HCT116 (cell line): ENCODE results near the gene FMN1. TPM values are rescaled to one million over a fixed set of nuclear protein-coding genes. Genes with fewer than 3 reads are reported as not detected.

ENCODE experiments used
- ATAC-seq: fragments of 200-7000 bp; cut with Tn5 transposase; 2 replicates; pipeline ENCODE4 v1.9.1; 2020; ENCODE audit warnings: mild to moderate bottlenecking, moderate library complexity
- BruUV-seq: library from RNA; stranded (reverse); fragments of 400-500 nt; replicated peaks from 2 replicates; lab custom pipeline; 2021; lab: Mats Ljungman, UMichigan
- CTCF ChIA-PET: fragments of 300-600 bp; sonication (Branson Sonifier 250); formaldehyde crosslinking; loops from one replicate; lab custom pipeline; 2021; ENCODE audit warnings: antibody characterized with exemption; lab: Charles Lee
- POLR2A ChIA-PET: fragments of 300-600, 350-600 bp; sonication (Branson Sonifier 250); formaldehyde crosslinking; loops from one replicate; lab custom pipeline; 2021; ENCODE audit warnings: antibody characterized with exemption; lab: Charles Lee
- RAD21 ChIA-PET, 2 experiments: fragments of 300-600 bp; sonication (Branson Sonifier 250); formaldehyde crosslinking; loops; one replicate each; lab custom pipeline; 2023; ENCODE audit warnings: low total read pairs in 2 of 2; ENCODE audit not compliant: uncharacterized antibody in 2 of 2, unreplicated experiment in 2 of 2, low non-redundant PET in 1 of 2; lab: Charles Lee
- DNase-seq: peaks from one replicate; pipeline ENCODE4 v3.0.0-alpha.2; 2010; ENCODE audit warnings: low read depth, low spot score
- H2AFZ ChIP-seq: fragments of 200-600 bp; shearing (Covaris generic), sonication (generic); 2 replicates; pipeline ENCODE4 v1.6.1; 2017; ENCODE audit warnings: low read depth, mixed run types, mixed read lengths, antibody characterized with exemption, low read length; ENCODE audit not compliant: poor library complexity, severe bottlenecking
- H3K27ac ChIP-seq: 2 replicates; pipeline ENCODE4 v1.5.1; 2012; ENCODE audit warnings: low read depth, low read length
- H3K27me3 ChIP-seq: fragments of 200-600 bp; sonication (generic); 2 replicates; pipeline ENCODE4 v1.6.1; 2016; ENCODE audit warnings: mixed run types, low read length, mixed read lengths; ENCODE audit not compliant: insufficient read depth
- H3K36me3 ChIP-seq, 2 experiments: fragments of 200-500 bp in 1 of 2; fragments of 200-600 bp in 1 of 2; sonication (Bioruptor generic) in 1 of 2; sonication (generic) in 1 of 2; 2 replicates each; pipeline versions ENCODE4 v1.5.1 to v1.6.1; 2014 to 2016; ENCODE audit warnings: low read length in 2 of 2, inconsistent platforms in 1 of 2, mixed read lengths in 1 of 2, mixed run types in 1 of 2; ENCODE audit not compliant: insufficient read depth in 2 of 2, control insufficient read depth in 1 of 2
- H3K4me1 ChIP-seq, 2 experiments: fragments of 200-600 bp in 1 of 2; sonication (generic) in 1 of 2; 2 replicates each; pipeline versions ENCODE4 v1.5.1 to v1.6.1; 2012 to 2017; ENCODE audit warnings: low read length in 2 of 2, inconsistent platforms in 1 of 2, mild to moderate bottlenecking in 1 of 2, mixed read lengths in 1 of 2, mixed run types in 1 of 2, moderate library complexity in 1 of 2; ENCODE audit not compliant: insufficient read depth in 2 of 2, control insufficient read depth in 1 of 2
- H3K4me2 ChIP-seq: fragments of 200-600 bp; sonication (generic); 2 replicates; pipeline ENCODE4 v1.6.1; 2017; ENCODE audit warnings: mixed run types, low read length, mixed read lengths
- H3K4me3 ChIP-seq, 2 experiments: fragments of 200-600 bp in 1 of 2; sonication (generic) in 1 of 2; replicated peaks in 1 of 2; 2 replicates each; pipeline ENCODE4 v1.5.1; 2011 to 2016; ENCODE audit warnings: low read length in 2 of 2, control low read depth in 1 of 2, low read depth in 1 of 2, mild to moderate bottlenecking in 1 of 2, mixed read lengths in 1 of 2, mixed run types in 1 of 2
- H3K79me2 ChIP-seq: fragments of 200-600 bp; sonication (generic); 2 replicates; pipeline ENCODE4 v1.6.1; 2017; ENCODE audit warnings: mild to moderate bottlenecking, mixed run types, low read length, moderate library complexity, mixed read lengths; ENCODE audit not compliant: insufficient read depth
- H3K9ac ChIP-seq: fragments of 200-600 bp; sonication (generic); 2 replicates; pipeline ENCODE4 v1.6.1; 2016; ENCODE audit warnings: low read length, mixed read lengths
- H3K9me2 ChIP-seq: fragments of 200-600 bp; sonication (generic), shearing (Covaris generic); 2 replicates; pipeline ENCODE4 v1.6.1; 2017; ENCODE audit warnings: mixed run types, mild to moderate bottlenecking, moderate library complexity; ENCODE audit not compliant: insufficient read depth
- H3K9me3 ChIP-seq, 2 experiments: fragments of 200-500 bp in 1 of 2; fragments of 200-600 bp in 1 of 2; sonication (Bioruptor generic) in 1 of 2; sonication (generic) in 1 of 2; 2 replicates each; pipeline ENCODE4 v1.6.1; 2014 to 2017; ENCODE audit warnings: low read length in 2 of 2, mixed read lengths in 2 of 2, inconsistent platforms in 1 of 2, low read depth in 1 of 2, mild to moderate bottlenecking in 1 of 2, mixed run types in 1 of 2, moderate library complexity in 1 of 2; ENCODE audit not compliant: control insufficient read depth in 1 of 2, insufficient read depth in 1 of 2
- H4K20me1 ChIP-seq: fragments of 200-600 bp; sonication (generic), shearing (Covaris generic); 2 replicates; pipeline ENCODE4 v1.6.1; 2017; ENCODE audit warnings: mixed run types, mild to moderate bottlenecking, moderate library complexity; ENCODE audit not compliant: insufficient read depth
- ATF3 ChIP-seq: IDR thresholded peaks from 2 replicates; pipeline ENCODE4 v1.6.1; 2012
- CBX3 ChIP-seq: IDR thresholded peaks from 2 replicates; pipeline ENCODE4 v1.6.1; 2012; ENCODE audit warnings: low read depth
- CTCF ChIP-seq, 3 experiments: fragments of 200-600 bp in 1 of 3; sonication (generic) in 1 of 3; IDR thresholded peaks in 2 of 3; conservative IDR thresholded peaks in 1 of 3; 2 replicates each; pipeline ENCODE4 v1.5.1; 2012 to 2017; ENCODE audit warnings: low read depth in 2 of 3, low read length in 2 of 3, antibody characterized with exemption in 1 of 3, borderline replicate concordance in 1 of 3, control low read depth in 1 of 3, mild to moderate bottlenecking in 1 of 3, mixed read lengths in 1 of 3, mixed run types in 1 of 3, moderate library complexity in 1 of 3; ENCODE audit not compliant: insufficient read depth in 1 of 3
- EGR1 ChIP-seq: IDR thresholded peaks from 2 replicates; pipeline ENCODE4 v1.6.1; 2012; ENCODE audit warnings: low read depth
- ELF1 ChIP-seq: IDR thresholded peaks from 2 replicates; pipeline ENCODE4 v1.6.1; 2012; ENCODE audit warnings: low read depth, borderline replicate concordance
- EZH2 ChIP-seq: fragments of 200-600 bp; sonication (generic); IDR thresholded peaks from 2 replicates; pipeline ENCODE4 v1.6.1; 2017; ENCODE audit warnings: antibody characterized with exemption, mixed run types
- EZH2phosphoT487 ChIP-seq: fragments of 200-600 bp; IDR thresholded peaks from 2 replicates; pipeline ENCODE4 v1.6.1; 2018; ENCODE audit warnings: antibody characterized with exemption, borderline replicate concordance
- FOSL1 ChIP-seq: IDR thresholded peaks from 2 replicates; pipeline ENCODE4 v1.6.1; 2012; ENCODE audit warnings: low read depth
- POLR2A ChIP-seq: IDR thresholded peaks from 2 replicates; pipeline ENCODE4 v1.7.0; 2011; ENCODE audit warnings: borderline replicate concordance; ENCODE audit not compliant: insufficient read depth, insufficient read length; ENCODE audit errors: extremely low read depth
- POLR2AphosphoS5 ChIP-seq: IDR thresholded peaks from 2 replicates; pipeline ENCODE4 v1.6.1; 2011; ENCODE audit warnings: mild to moderate bottlenecking, low read depth, low read length, moderate library complexity
- RAD21 ChIP-seq: IDR thresholded peaks from 2 replicates; pipeline ENCODE4 v1.6.1; 2012; ENCODE audit warnings: low read depth, mild to moderate bottlenecking
- REST ChIP-seq: IDR thresholded peaks from 2 replicates; pipeline ENCODE4 v1.6.1; 2012; ENCODE audit warnings: low read depth
- SIN3A ChIP-seq: IDR thresholded peaks from 2 replicates; pipeline ENCODE4 v1.6.1; 2012; ENCODE audit warnings: low read depth
- SP1 ChIP-seq: IDR thresholded peaks from 2 replicates; pipeline ENCODE4 v1.6.1; 2012; ENCODE audit warnings: low read depth
- SRF ChIP-seq: IDR thresholded peaks from 2 replicates; pipeline ENCODE4 v1.6.1; 2012; ENCODE audit warnings: low read depth
- TCF7L2 ChIP-seq: IDR thresholded peaks from 2 replicates; pipeline ENCODE4 v1.7.0; 2011; ENCODE audit warnings: borderline replicate concordance, inconsistent platforms; ENCODE audit not compliant: insufficient read depth, insufficient read length; ENCODE audit errors: extremely low read depth
- ZBTB33 ChIP-seq: IDR thresholded peaks from 2 replicates; pipeline ENCODE4 v1.6.1; 2011; ENCODE audit warnings: mild to moderate bottlenecking, low read length, moderate library complexity; ENCODE audit not compliant: insufficient replicate concordance; ENCODE audit errors: extremely low read depth
- ZFX ChIP-seq: fragments of 450-650 bp; IDR thresholded peaks from 2 replicates; pipeline ENCODE4 v1.6.1; 2017
- ZNF274 ChIP-seq: fragments of 200-500 bp; sonication (Bioruptor generic); IDR thresholded peaks from 2 replicates; pipeline ENCODE4 v1.6.1; 2014; ENCODE audit warnings: mild to moderate bottlenecking, low read depth, low read length, inconsistent platforms
- intact Hi-C: fragments of 100-400 bp; cut with micrococcal nuclease; formaldehyde crosslinking; loops from 2 replicates; pipeline ENCODE4 v1.10.0; 2022
- total RNA-seq: library from RNA; stranded (reverse); gene quantifications from one replicate; pipeline ENCODE4 v1.2.1, GENCODE V29; 2021; ENCODE audit not compliant: unreplicated experiment

FMN1 gene
- total RNA-seq, 1 experiment from 2014 or later, result 0.39 TPM

- DNase-seq (no peak), ATAC-seq (no peak)
- intact Hi-C loops, result no loop called here
- Histone ChIP-seq H4K20me1 (no peaks in the 10 kb centered on the region), H3K9me3 (peaks cover 0 to 4% of the 10 kb centered on the region in 2 experiments; a peak in 2 of 4 replicates), H3K4me2 (no peak overlapping the region), H3K36me3 (no peaks in the 10 kb centered on the region), H3K27ac (no peak overlapping the region), H3K27me3 (no peaks in the 10 kb centered on the region), H3K79me2 (no peaks in the 10 kb centered on the region), H3K4me3 (no peak overlapping the region), H2AFZ (no peak overlapping the region), H3K4me1 (no peaks in the 10 kb centered on the region), H3K9me2 (no peaks in the 10 kb centered on the region), H3K9ac (no peak overlapping the region)
- POLR2A ChIA-PET, result no interaction called here
- CTCF ChIA-PET, result no interaction called here
- TF ChIP-seq FOSL1, result no peak
- no peak for TF ChIP-seq ZFX
- no peak for TF ChIP-seq SRF
- TF ChIP-seq POLR2AphosphoS5, result no peak
- TF ChIP-seq EZH2phosphoT487, result no peak
- TF ChIP-seq ZNF274, result no peak
- no peak for TF ChIP-seq REST
- no peak for TF ChIP-seq SIN3A
- TF ChIP-seq EZH2, result no peak
- no peak for TF ChIP-seq SP1
- TF ChIP-seq RAD21, result no peak
- TF ChIP-seq ELF1, result no peak
- TF ChIP-seq CTCF (IDR thresholded peaks at IDR 0.05 in 2 of 3, conservative IDR thresholded peaks at IDR 0.05 in 1 of 3; ENCODE audit: borderline replicate concordance in 1 of 3, insufficient read depth in 1 of 3, low read depth in 2 of 3, low read length in 2 of 3), result no peak
- no peak for TF ChIP-seq POLR2A
- no peak for TF ChIP-seq ATF3
- no peak for TF ChIP-seq EGR1
- TF ChIP-seq CBX3, result no peak
- TF ChIP-seq TCF7L2, result no peak
- TF ChIP-seq ZBTB33, result no peak
- no TSS peak for BruUV-seq
- RAD21 ChIA-PET, result no interaction called here
Observed at GRCh38 chr15:33044598-33044997, 149.9 kb downstream of the FMN1 start.
